ENCODE measurements around the gene EXD3. TPM values are rescaled to one million over a fixed set of nuclear protein-coding genes. Genes with fewer than 3 reads are reported as not detected.
A peak's percentile ranks its signal among the peaks of the same experiment; 100 is the strongest.
"Not testable (repeated sequence)": the region's sequence is repeated elsewhere in the genome, so short reads cannot be mapped to it uniquely, and the experiment has no call there.

The EXD3 gene
- total RNA-seq, 6 experiments from 2014 or later: 6.4 to 10.6 (median 8.7) TPM

- Mint-ChIP-seq H3K4me1 (ENCODE audit: low read depth) (peaks cover 26% of the 10 kb centered on the region; the same call in 1 of the 2 replicates), H3K36me3 (ENCODE audit: low read depth) (no peaks in the 10 kb centered on the region), H3K27ac (no peak overlapping the region; the same call in 1 of the 2 replicates), H3K27me3 (ENCODE audit: insufficient read depth) (peaks cover 4% of the 10 kb centered on the region; the same call in 1 of the 2 replicates), H3K4me3 (no peak overlapping the region), H3K9me3 (no peaks in the 10 kb centered on the region)
- DNase-seq: peak; percentile 84
- no peak for TF ChIP-seq CTCF (IDR thresholded peaks at IDR 0.05)
These were observed 11.1 kb downstream of the EXD3 start for GRCh38 chr9:137411645-137412380.

- H3K4me1 Mint-ChIP-seq (ENCODE audit: low read depth): peaks cover 26% of the 10 kb centered on the region; the same call in 1 of the 2 replicates
These were observed 11.7 kb downstream of the EXD3 start for GRCh38 chr9:137411260-137411644.

GRCh38 chr9:137410891-137411249, 12.1 kb downstream of the EXD3 start:
- Mint-ChIP-seq H3K27me3 (ENCODE audit: insufficient read depth) (peaks cover 4% of the 10 kb centered on the region; the same call in 1 of the 2 replicates), H3K4me3 (no peak overlapping the region), H3K4me1 (ENCODE audit: low read depth) (peaks cover 27% of the 10 kb centered on the region), H3K9me3 (no peaks in the 10 kb centered on the region), H3K27ac (no peak overlapping the region), H3K36me3 (ENCODE audit: low read depth) (no peaks in the 10 kb centered on the region)
- TF ChIP-seq CTCF (IDR thresholded peaks at IDR 0.05): no peak
- DNase-seq: no peak

More at GRCh38 chr9:137411260-137411644, 11.7 kb downstream of the EXD3 start:
- TF ChIP-seq CTCF (IDR thresholded peaks at IDR 0.05): no peak
- Mint-ChIP-seq H3K4me3 (no peak overlapping the region), H3K9me3 (no peaks in the 10 kb centered on the region), H3K36me3 (ENCODE audit: low read depth) (no peaks in the 10 kb centered on the region), H3K27me3 (ENCODE audit: insufficient read depth) (peaks cover 4% of the 10 kb centered on the region; the same call in 1 of the 2 replicates), H3K27ac (no peak overlapping the region)
- DNase-seq: no peak

- DNase-seq; H3K36me3 Mint-ChIP-seq (ENCODE audit: low read depth); H3K27me3 Mint-ChIP-seq (ENCODE audit: insufficient read depth); H3K9me3 Mint-ChIP-seq; H3K27ac Mint-ChIP-seq; H3K4me3 Mint-ChIP-seq: not testable (repeated sequence)
- H3K4me1 Mint-ChIP-seq (ENCODE audit: low read depth): peaks cover 32% of the 10 kb centered on the region
These were observed 12.6 kb downstream of the EXD3 start for GRCh38 chr9:137410236-137410890.

GRCh38 chr9:137409515-137409914, 13.4 kb downstream of the EXD3 start:
- Mint-ChIP-seq H3K9me3 (no peaks in the 10 kb centered on the region), H3K36me3 (ENCODE audit: low read depth) (no peaks in the 10 kb centered on the region), H3K27ac (no peak overlapping the region), H3K4me1 (ENCODE audit: low read depth) (peaks cover 34% of the 10 kb centered on the region), H3K27me3 (ENCODE audit: insufficient read depth) (peaks cover 7% of the 10 kb centered on the region), H3K4me3 (no peak overlapping the region)
- DNase-seq: no peak
- no peak for TF ChIP-seq CTCF (IDR thresholded peaks at IDR 0.05)
